ENCODE measurements around the gene ITPRIPL1.

GRCh38 chr2:96374211-96374951 lies 49.3 kb downstream of the ITPRIPL1 start:
- TF ChIP-seq, protein P1, sequence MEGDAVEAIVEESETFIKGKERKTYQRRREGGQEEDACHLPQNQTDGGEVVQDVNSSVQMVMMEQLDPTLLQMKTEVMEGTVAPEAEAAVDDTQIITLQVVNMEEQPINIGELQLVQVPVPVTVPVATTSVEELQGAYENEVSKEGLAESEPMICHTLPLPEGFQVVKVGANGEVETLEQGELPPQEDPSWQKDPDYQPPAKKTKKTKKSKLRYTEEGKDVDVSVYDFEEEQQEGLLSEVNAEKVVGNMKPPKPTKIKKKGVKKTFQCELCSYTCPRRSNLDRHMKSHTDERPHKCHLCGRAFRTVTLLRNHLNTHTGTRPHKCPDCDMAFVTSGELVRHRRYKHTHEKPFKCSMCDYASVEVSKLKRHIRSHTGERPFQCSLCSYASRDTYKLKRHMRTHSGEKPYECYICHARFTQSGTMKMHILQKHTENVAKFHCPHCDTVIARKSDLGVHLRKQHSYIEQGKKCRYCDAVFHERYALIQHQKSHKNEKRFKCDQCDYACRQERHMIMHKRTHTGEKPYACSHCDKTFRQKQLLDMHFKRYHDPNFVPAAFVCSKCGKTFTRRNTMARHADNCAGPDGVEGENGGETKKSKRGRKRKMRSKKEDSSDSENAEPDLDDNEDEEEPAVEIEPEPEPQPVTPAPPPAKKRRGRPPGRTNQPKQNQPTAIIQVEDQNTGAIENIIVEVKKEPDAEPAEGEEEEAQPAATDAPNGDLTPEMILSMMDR (IDR thresholded peaks at IDR 0.05 in 4 of 5, conservative IDR thresholded peaks at IDR 0.05 in 1 of 5): no peak
- TF ChIP-seq POLR2A (IDR thresholded peaks at IDR 0.05): no peak

Measured in gastrocnemius medialis (tissue), 4 donors.